HEK293 (cell line): ENCODE data around the gene NIPAL3.

ENCODE experiments used
- CTCF ChIA-PET: fragments of 350-600 bp; formaldehyde crosslinking; extraction: SDS; loops from one replicate; lab custom pipeline; 2021; ENCODE audit warnings: antibody characterized with exemption; lab: Yijun Ruan, JAX
- POLR2A ChIA-PET: fragments of 300-600 bp; formaldehyde crosslinking; extraction: SDS; loops from one replicate; lab custom pipeline; 2020; ENCODE audit warnings: antibody characterized with exemption, inconsistent platforms; lab: Yijun Ruan, JAX
- H3K27ac ChIP-seq: fragments of 200-500 bp; sonication (Bioruptor generic); 2 replicates; pipeline ENCODE4 v1.5.1; 2014; ENCODE audit warnings: low read depth, low read length, control low read depth, inconsistent platforms; ENCODE audit errors: extremely low read depth
- H3K36me3 ChIP-seq, 2 experiments: fragments of 200-500 bp in 1 of 2; sonication (Bioruptor generic) in 1 of 2; 1 replicate in 1 of 2; 2 replicates in 1 of 2; pipeline ENCODE4 v1.5.1; 2014 to 2017; ENCODE audit warnings: inconsistent platforms in 2 of 2, low read length in 2 of 2; ENCODE audit not compliant: control insufficient read depth in 2 of 2, insufficient read depth in 1 of 2
- H3K4me1 ChIP-seq: fragments of 200-500 bp; sonication (Bioruptor generic); 2 replicates; pipeline ENCODE4 v1.5.1; 2014; ENCODE audit warnings: mild to moderate bottlenecking, low read length, inconsistent platforms; ENCODE audit not compliant: control insufficient read depth, insufficient read depth
- H3K4me3 ChIP-seq: 2 replicates; pipeline ENCODE4 v1.5.1; 2011; ENCODE audit warnings: low read depth, mild to moderate bottlenecking, control low read depth, low read length, moderate library complexity
- H3K9me3 ChIP-seq: fragments of 200-500 bp; sonication (Bioruptor generic); 2 replicates; pipeline ENCODE4 v1.5.1; 2014; ENCODE audit warnings: low read depth, low read length, inconsistent platforms; ENCODE audit not compliant: control insufficient read depth, insufficient read depth
- BCL11B ChIP-seq: fragments of 450-650 bp; formaldehyde crosslinking; IDR thresholded peaks from 2 replicates; pipeline ENCODE4 v1.5.1; 2016; ENCODE audit warnings: low read depth, missing biosample characterization, missing genetic modification characterization
- FEZF1 ChIP-seq: fragments of 450-650 bp; formaldehyde crosslinking; IDR thresholded peaks from 2 replicates; pipeline ENCODE4 v1.5.1; 2016; ENCODE audit warnings: missing biosample characterization, missing genetic modification characterization
- GFI1B ChIP-seq: fragments of 450-650 bp; formaldehyde crosslinking; IDR thresholded peaks from 2 replicates; pipeline ENCODE4 v1.5.1; 2016; ENCODE audit warnings: missing biosample characterization, missing genetic modification characterization
- HOXC10 ChIP-seq: sonication (generic); formaldehyde crosslinking; IDR thresholded peaks from 2 replicates; pipeline ENCODE4 v1.8.1; 2023; ENCODE audit warnings: mild to moderate bottlenecking, missing genetic modification reagents
- TCF7L2 ChIP-seq: IDR thresholded peaks from 2 replicates; pipeline ENCODE4 v1.6.1; 2011; ENCODE audit warnings: low read depth, mild to moderate bottlenecking, inconsistent platforms, low read length, moderate library complexity, borderline replicate concordance
- WT1 ChIP-seq: fragments of 450-650 bp; formaldehyde crosslinking; IDR thresholded peaks from 2 replicates; pipeline ENCODE4 v1.5.1; 2016; ENCODE audit warnings: missing biosample characterization, missing genetic modification characterization
- ZFP37 ChIP-seq: fragments of 450-650 bp; formaldehyde crosslinking; IDR thresholded peaks from 2 replicates; pipeline ENCODE4 v1.5.1; 2016; ENCODE audit warnings: missing biosample characterization, missing genetic modification characterization
- ZIC2 ChIP-seq: fragments of 450-650 bp; formaldehyde crosslinking; IDR thresholded peaks from 2 replicates; pipeline ENCODE4 v1.5.1; 2016; ENCODE audit warnings: missing biosample characterization, missing genetic modification characterization
- ZNF114 ChIP-seq: fragments of 450-650 bp; formaldehyde crosslinking; IDR thresholded peaks from 2 replicates; pipeline ENCODE4 v1.5.0; 2017; ENCODE audit warnings: missing biosample characterization, missing genetic modification characterization
- ZNF140 ChIP-seq: fragments of 450-650 bp; formaldehyde crosslinking; IDR thresholded peaks from 2 replicates; pipeline ENCODE4 v1.5.1; 2016; ENCODE audit warnings: missing biosample characterization, missing genetic modification characterization
- ZNF24 ChIP-seq: fragments of 450-650 bp; formaldehyde crosslinking; IDR thresholded peaks from 2 replicates; pipeline ENCODE4 v1.5.1; 2016; ENCODE audit warnings: missing biosample characterization, missing genetic modification characterization
- ZNF350 ChIP-seq: fragments of 450-650 bp; formaldehyde crosslinking; IDR thresholded peaks from 2 replicates; pipeline ENCODE4 v1.5.0; 2017; ENCODE audit warnings: missing biosample characterization, mild to moderate bottlenecking, missing genetic modification characterization
- ZNF544 ChIP-seq: fragments of 450-650 bp; formaldehyde crosslinking; IDR thresholded peaks from 2 replicates; pipeline ENCODE4 v1.5.0; 2017; ENCODE audit warnings: missing biosample characterization, missing genetic modification characterization
- ZNF549 ChIP-seq: fragments of 450-650 bp; IDR thresholded peaks from 2 replicates; pipeline ENCODE4 v1.5.1; 2018; ENCODE audit warnings: missing biosample characterization, missing genetic modification characterization, mild to moderate bottlenecking, inconsistent platforms, moderate library complexity
- ZNF560 ChIP-seq: fragments of 450-650 bp; formaldehyde crosslinking; IDR thresholded peaks from 2 replicates; pipeline ENCODE4 v1.5.1; 2017; ENCODE audit warnings: missing biosample characterization, missing genetic modification characterization, borderline replicate concordance
- ZNF658 ChIP-seq: fragments of 450-650 bp; formaldehyde crosslinking; IDR thresholded peaks from 2 replicates; pipeline ENCODE4; 2016; ENCODE audit warnings: missing biosample characterization, missing genetic modification characterization
- ZNF677 ChIP-seq: fragments of 450-650 bp; IDR thresholded peaks from 2 replicates; pipeline ENCODE4 v1.5.0; 2018; ENCODE audit warnings: missing biosample characterization, mild to moderate bottlenecking, missing genetic modification characterization, moderate library complexity
- ZNF785 ChIP-seq: fragments of 450-650 bp; formaldehyde crosslinking; IDR thresholded peaks from 2 replicates; pipeline ENCODE4 v1.5.1; 2016; ENCODE audit warnings: missing biosample characterization, missing genetic modification characterization
- ZNF791 ChIP-seq: fragments of 450-650 bp; formaldehyde crosslinking; IDR thresholded peaks from 2 replicates; pipeline ENCODE4 v1.5.1; 2016; ENCODE audit warnings: missing biosample characterization, missing genetic modification characterization
- TF ChIP-seq, protein P1 (sequence below): fragments of 450-650 bp; formaldehyde crosslinking; IDR thresholded peaks from 2 replicates; pipeline ENCODE4 v1.5.0; 2017; ENCODE audit warnings: missing biosample characterization, missing genetic modification characterization, borderline replicate concordance
- TF ChIP-seq, protein P2 (sequence below): fragments of 450-650 bp; IDR thresholded peaks from 2 replicates; pipeline ENCODE4 v1.5.1; 2018; ENCODE audit warnings: missing biosample characterization, missing genetic modification characterization
- TF ChIP-seq, protein P3 (sequence below): fragments of 450-650 bp; formaldehyde crosslinking; IDR thresholded peaks from 2 replicates; pipeline ENCODE4 v1.5.1; 2016; ENCODE audit warnings: missing biosample characterization, missing genetic modification characterization
- TF ChIP-seq, protein P4 (sequence below): fragments of 450-650 bp; formaldehyde crosslinking; IDR thresholded peaks from 2 replicates; pipeline ENCODE4 v1.5.1; 2016; ENCODE audit warnings: missing biosample characterization, missing genetic modification characterization
- TF ChIP-seq, protein P5 (sequence below): fragments of 450-650 bp; formaldehyde crosslinking; IDR thresholded peaks from 2 replicates; pipeline ENCODE4 v1.5.1; 2016; ENCODE audit warnings: missing biosample characterization, missing genetic modification characterization
- TF ChIP-seq, protein P6 (sequence below): fragments of 450-650 bp; formaldehyde crosslinking; IDR thresholded peaks from 2 replicates; pipeline ENCODE4 v1.5.1; 2016; ENCODE audit warnings: missing biosample characterization, missing genetic modification characterization
- TF ChIP-seq, protein P7 (sequence below): fragments of 450-650 bp; formaldehyde crosslinking; IDR thresholded peaks from 2 replicates; pipeline ENCODE4 v1.5.1; 2016; ENCODE audit warnings: missing biosample characterization, missing genetic modification characterization, borderline replicate concordance

NIPAL3 gene

DNA sequence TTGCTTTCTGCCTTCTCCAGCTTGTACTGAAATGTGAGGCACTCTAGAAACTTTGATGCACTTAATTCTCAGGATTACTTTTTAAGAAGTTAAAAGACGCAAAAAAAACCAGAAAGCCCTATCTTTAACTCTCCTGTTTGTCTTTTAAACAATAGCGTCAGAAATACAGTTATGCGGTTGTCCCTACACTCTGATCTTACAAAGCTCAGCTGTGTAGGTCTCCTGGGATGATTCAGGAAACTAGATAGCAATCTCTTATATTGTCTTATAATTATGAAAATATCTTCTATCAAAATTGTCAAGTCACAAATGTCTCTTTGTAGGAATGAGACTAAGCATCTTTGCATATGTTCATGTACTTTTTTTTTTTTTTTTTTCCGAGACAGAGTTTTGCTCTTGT is 60.1 kb downstream of the NIPAL3 start:
- ChIA-PET POLR2A (no interaction called here), CTCF (interaction anchor here (2.1 to 2.7 kb wide), 2 partner anchors 60 to 111 kb away, joined by 5 to 8 read pairs; partner anchors contain the start of gene NIPAL3)
- no peaks in the 10 kb centered on the region for H3K4me1 ChIP-seq
- TF ChIP-seq ZNF785 (no peak), ZNF677 (tag by site-specific recombination) (no peak), FEZF1 (tag by site-specific recombination) (no peak), ZNF140 (tag by site-specific recombination) (no peak), ZNF658 (tag by site-specific recombination) (no peak), GFI1B (tag by site-specific recombination) (no peak), ZNF114 (no peak)
- TF ChIP-seq, protein P1, sequence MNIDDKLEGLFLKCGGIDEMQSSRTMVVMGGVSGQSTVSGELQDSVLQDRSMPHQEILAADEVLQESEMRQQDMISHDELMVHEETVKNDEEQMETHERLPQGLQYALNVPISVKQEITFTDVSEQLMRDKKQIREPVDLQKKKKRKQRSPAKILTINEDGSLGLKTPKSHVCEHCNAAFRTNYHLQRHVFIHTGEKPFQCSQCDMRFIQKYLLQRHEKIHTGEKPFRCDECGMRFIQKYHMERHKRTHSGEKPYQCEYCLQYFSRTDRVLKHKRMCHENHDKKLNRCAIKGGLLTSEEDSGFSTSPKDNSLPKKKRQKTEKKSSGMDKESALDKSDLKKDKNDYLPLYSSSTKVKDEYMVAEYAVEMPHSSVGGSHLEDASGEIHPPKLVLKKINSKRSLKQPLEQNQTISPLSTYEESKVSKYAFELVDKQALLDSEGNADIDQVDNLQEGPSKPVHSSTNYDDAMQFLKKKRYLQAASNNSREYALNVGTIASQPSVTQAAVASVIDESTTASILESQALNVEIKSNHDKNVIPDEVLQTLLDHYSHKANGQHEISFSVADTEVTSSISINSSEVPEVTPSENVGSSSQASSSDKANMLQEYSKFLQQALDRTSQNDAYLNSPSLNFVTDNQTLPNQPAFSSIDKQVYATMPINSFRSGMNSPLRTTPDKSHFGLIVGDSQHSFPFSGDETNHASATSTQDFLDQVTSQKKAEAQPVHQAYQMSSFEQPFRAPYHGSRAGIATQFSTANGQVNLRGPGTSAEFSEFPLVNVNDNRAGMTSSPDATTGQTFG (tag by site-specific recombination): no peak
- TF ChIP-seq, protein P2, sequence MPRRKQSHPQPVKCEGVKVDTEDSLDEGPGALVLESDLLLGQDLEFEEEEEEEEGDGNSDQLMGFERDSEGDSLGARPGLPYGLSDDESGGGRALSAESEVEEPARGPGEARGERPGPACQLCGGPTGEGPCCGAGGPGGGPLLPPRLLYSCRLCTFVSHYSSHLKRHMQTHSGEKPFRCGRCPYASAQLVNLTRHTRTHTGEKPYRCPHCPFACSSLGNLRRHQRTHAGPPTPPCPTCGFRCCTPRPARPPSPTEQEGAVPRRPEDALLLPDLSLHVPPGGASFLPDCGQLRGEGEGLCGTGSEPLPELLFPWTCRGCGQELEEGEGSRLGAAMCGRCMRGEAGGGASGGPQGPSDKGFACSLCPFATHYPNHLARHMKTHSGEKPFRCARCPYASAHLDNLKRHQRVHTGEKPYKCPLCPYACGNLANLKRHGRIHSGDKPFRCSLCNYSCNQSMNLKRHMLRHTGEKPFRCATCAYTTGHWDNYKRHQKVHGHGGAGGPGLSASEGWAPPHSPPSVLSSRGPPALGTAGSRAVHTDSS: no peak
- TF ChIP-seq, protein P3, sequence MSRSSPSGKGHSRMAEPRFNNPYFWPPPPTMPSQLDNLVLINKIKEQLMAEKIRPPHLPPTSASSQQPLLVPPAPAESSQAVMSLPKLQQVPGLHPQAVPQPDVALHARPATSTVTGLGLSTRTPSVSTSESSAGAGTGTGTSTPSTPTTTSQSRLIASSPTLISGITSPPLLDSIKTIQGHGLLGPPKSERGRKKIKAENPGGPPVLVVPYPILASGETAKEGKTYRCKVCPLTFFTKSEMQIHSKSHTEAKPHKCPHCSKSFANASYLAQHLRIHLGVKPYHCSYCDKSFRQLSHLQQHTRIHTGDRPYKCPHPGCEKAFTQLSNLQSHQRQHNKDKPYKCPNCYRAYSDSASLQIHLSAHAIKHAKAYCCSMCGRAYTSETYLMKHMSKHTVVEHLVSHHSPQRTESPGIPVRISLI (tag by site-specific recombination): no peak
- TF ChIP-seq, protein P4, sequence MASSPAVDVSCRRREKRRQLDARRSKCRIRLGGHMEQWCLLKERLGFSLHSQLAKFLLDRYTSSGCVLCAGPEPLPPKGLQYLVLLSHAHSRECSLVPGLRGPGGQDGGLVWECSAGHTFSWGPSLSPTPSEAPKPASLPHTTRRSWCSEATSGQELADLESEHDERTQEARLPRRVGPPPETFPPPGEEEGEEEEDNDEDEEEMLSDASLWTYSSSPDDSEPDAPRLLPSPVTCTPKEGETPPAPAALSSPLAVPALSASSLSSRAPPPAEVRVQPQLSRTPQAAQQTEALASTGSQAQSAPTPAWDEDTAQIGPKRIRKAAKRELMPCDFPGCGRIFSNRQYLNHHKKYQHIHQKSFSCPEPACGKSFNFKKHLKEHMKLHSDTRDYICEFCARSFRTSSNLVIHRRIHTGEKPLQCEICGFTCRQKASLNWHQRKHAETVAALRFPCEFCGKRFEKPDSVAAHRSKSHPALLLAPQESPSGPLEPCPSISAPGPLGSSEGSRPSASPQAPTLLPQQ: no peak
- H3K9me3 ChIP-seq: no peaks in the 10 kb centered on the region
- no peak overlapping the region for H3K27ac ChIP-seq
- no peaks in the 10 kb centered on the region for H3K36me3 ChIP-seq
- no peak overlapping the region for H3K4me3 ChIP-seq

DNA sequence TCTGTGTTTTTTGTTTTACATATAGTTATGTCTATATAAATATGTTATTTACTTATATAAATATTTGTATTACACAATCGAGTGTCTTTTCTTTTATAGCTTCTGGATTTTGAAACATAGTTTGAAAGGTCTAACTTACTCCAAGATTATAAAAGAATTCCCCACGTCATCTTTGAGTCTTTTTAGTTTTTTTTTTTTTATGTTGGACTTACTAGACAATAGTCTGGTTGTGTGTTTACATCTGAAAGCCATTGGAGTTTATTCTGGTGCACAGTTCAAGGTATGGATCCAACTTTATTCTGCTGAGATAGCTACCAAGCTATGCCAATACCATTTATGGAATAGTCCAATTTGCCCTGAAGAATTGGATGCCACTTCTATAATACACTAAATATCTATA is 61.0 kb downstream of the NIPAL3 start:
- ChIA-PET POLR2A (no interaction called here), CTCF (interaction anchor here (0.9 to 2.7 kb wide), 4 partner anchors 40 to 110 kb away, joined by 3 to 8 read pairs (median 4); partner anchors contain the start of gene NIPAL3)
- H3K4me1 ChIP-seq: no peaks in the 10 kb centered on the region
- H3K36me3 ChIP-seq: no peaks in the 10 kb centered on the region
- H3K27ac ChIP-seq: no peak overlapping the region
- H3K4me3 ChIP-seq: no peak overlapping the region
- no peaks in the 10 kb centered on the region for H3K9me3 ChIP-seq
- TF ChIP-seq, protein P5, sequence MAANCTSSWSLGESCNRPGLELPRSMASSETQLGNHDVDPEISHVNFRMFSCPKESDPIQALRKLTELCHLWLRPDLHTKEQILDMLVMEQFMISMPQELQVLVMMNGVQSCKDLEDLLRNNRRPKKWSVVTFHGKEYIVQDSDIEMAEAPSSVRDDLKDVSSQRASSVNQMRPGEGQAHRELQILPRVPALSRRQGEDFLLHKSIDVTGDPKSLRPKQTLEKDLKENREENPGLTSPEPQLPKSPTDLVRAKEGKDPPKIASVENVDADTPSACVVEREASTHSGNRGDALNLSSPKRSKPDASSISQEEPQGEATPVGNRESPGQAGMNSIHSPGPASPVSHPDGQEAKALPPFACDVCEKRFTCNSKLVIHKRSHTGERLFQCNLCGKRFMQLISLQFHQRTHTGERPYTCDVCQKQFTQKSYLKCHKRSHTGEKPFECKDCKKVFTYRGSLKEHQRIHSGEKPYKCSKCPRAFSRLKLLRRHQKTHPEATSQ (tag by site-specific recombination): no peak
- TF ChIP-seq, protein P6, sequence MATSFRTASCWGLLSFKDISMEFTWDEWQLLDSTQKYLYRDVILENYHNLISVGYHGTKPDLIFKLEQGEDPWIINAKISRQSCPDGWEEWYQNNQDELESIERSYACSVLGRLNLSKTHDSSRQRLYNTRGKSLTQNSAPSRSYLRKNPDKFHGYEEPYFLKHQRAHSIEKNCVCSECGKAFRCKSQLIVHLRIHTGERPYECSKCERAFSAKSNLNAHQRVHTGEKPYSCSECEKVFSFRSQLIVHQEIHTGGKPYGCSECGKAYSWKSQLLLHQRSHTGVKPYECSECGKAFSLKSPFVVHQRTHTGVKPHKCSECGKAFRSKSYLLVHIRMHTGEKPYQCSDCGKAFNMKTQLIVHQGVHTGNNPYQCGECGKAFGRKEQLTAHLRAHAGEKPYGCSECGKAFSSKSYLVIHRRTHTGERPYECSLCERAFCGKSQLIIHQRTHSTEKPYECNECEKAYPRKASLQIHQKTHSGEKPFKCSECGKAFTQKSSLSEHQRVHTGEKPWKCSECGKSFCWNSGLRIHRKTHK (tag by site-specific recombination): no peak
- no peak for TF ChIP-seq ZIC2 (tag by site-specific recombination)
- TF ChIP-seq TCF7L2: no peak
- TF ChIP-seq ZNF791 (tag by site-specific recombination): no peak
- TF ChIP-seq ZFP37 (tag by site-specific recombination): no peak
- no peak for TF ChIP-seq ZNF560
- TF ChIP-seq, protein P7, sequence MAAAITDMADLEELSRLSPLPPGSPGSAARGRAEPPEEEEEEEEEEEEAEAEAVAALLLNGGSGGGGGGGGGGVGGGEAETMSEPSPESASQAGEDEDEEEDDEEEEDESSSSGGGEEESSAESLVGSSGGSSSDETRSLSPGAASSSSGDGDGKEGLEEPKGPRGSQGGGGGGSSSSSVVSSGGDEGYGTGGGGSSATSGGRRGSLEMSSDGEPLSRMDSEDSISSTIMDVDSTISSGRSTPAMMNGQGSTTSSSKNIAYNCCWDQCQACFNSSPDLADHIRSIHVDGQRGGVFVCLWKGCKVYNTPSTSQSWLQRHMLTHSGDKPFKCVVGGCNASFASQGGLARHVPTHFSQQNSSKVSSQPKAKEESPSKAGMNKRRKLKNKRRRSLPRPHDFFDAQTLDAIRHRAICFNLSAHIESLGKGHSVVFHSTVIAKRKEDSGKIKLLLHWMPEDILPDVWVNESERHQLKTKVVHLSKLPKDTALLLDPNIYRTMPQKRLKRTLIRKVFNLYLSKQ (tag by site-specific recombination): no peak
- no peak for TF ChIP-seq ZNF350
- TF ChIP-seq ZNF24: no peak
- no peak for TF ChIP-seq HOXC10 (CRISPR knock-in tag)
- no peak for TF ChIP-seq ZNF544
- TF ChIP-seq BCL11B (tag by site-specific recombination): no peak
- TF ChIP-seq WT1 (tag by site-specific recombination): no peak
- no peak for TF ChIP-seq ZNF549 (tag by site-specific recombination)
